COLO829 (cell line): ENCODE data around the gene EEF1A2.

Source experiments
- DNase-seq: peaks from one replicate; pipeline ENCODE4 v3.0.0; 2012; ENCODE audit warnings: low spot score

The EEF1A2 gene

DNA sequence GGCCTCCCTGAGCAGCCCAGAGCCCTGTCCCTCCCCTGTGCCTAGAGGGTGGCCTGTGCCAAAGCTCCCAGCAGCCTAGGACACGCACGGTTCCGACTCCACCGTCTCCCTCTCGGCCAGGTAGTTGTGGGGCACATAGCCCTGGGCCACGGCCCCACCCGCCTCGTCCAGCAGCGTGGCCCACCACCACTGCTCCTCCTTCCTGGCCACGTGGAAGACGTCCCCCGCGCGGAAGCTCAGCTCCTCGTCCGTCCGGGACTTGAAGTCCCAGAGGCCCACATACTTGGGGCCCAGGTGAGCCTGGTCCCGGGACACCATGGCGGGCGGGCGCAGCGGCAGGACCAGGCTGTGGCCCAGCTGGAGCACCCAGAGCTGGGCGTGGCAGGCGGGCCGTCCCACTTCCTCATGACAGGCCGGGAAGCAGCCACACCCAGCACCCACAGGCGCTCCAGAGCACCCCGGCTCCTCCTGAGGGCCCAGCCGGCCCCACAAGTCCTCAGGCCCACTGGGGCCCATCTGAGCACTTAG lies 38.2 kb upstream of the EEF1A2 start, which contains the start of gene PTK6:
TSS of gene PTK6 (minus strand) at position 380 of the 528 bp plus-strand sequence. CDS start at position 318, 62 bp downstream.
- DNase-seq: peak; percentile 66

DNA sequence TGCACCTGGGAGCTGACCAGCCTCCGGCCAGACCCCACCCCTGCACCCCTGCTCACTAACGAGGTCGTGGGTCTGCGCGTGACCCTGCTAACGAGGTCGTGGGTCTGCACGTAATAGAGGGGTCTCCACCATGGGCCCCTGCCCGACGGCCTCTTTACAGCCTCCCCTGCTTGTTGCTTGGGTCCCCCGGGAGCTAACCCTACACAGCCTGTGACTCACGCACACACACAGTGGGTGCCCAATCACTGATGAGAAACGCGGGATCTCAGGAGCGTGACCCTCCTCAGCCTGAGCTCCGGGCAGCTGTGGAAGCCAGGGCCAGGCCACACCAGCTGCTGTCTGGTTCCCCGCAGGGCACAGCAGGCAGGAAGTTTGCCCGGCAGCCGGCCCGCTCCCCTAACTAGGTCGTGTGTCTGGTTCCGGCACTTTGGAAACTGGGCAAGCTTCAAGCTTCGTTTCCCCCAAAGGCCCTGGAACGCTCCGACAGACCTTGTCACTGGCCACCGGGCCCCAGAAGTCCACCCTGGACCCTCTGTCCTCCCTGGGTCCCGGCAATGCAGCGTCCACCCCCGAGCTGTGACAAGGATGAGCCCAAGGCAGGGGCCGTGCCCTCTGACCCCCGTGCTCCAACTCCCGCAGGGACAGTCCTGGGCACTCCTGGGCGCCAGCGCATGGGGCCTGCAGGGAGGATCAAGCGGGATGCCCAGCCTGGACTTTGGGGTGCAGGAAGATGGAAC lies 37.5 kb upstream of the EEF1A2 start:
- DNase-seq: peak; percentile 72

DNA sequence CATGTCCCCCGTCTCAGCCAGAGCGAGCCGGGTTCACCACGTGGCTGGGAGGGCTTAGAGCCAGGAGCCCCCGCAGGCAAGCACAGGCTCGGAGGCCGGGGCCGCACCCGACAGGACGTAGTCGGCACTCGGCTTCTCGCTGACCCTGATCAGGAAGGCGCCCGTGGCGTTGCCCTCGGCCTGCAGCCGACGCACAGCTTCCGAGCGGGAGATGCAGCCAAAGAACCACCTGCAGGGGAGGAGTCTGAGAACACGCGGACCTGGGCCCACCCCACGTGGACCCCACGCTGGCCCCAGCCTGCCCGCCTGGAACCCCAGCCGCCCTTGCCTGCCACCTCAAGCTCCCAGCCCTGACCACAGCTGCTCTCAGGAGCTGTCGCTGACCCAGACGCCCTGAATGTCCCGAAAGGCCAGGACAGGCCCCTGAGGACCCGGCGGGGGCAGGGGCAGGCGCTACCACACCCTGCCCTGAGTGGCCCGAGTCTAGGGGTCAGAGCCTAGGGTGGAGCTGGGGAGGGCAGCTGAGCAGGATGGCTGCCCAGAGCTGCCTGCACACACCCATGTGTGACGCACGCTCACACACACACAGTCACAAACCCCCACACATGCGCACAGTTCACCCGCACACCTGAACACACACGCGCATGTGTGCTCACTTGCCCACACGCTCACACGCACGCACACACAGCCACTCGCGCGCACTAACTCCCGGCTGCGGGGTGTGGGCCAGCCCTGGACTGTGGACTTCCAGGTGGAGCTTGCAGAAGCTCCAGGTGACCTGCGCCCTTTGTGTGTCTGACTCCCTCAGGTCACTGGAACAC lies 36.2 kb upstream of the EEF1A2 start:
- no peak for DNase-seq

DNA sequence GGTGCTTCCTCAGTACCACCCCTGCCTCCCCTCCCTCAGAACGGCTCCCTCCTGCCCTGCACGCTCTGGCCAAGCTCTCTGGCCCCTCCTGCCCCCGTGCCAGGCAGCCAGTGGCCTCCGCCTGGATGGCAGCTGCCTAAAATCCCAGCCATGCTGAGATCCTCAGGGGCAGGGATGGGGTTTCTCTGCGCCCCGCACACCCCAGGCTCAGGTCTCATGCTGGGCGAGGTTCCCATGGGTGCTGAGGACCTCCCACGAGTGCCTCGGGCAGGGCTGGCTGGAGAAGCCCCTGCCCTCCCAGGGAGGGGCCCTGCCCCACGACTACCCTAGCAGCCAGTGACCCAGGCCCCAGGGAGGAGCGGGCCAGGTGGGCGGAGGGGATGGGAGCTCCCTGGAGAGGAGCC lies 35.5 kb upstream of the EEF1A2 start:
- no peak for DNase-seq

DNA sequence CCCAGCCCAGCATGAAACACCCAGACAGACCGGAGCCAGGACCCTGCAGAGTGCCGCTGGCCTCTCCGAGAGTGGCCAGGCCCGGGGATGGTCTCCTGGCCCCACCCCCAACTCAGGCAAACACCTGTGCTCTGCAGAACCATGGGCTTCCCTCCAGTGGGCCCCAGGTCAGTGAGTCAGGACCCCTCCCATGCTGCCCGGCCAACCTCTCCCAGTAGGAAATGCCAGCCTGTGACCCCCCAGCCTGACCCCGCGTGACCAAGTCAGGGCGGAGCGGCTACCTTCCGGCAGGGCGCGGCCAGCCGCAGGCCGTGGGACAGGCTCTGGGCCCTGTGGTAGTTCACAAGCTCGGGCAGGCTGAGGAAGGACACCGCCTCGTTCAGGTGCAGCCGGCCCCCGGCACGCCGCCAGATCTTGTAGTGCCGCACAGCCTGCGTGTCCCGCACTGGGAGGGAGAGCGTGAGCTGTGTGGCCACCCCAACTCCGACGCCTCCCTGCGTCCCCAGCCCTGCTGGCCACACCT lies 35.0 kb upstream of the EEF1A2 start:
- DNase-seq: no peak

DNA sequence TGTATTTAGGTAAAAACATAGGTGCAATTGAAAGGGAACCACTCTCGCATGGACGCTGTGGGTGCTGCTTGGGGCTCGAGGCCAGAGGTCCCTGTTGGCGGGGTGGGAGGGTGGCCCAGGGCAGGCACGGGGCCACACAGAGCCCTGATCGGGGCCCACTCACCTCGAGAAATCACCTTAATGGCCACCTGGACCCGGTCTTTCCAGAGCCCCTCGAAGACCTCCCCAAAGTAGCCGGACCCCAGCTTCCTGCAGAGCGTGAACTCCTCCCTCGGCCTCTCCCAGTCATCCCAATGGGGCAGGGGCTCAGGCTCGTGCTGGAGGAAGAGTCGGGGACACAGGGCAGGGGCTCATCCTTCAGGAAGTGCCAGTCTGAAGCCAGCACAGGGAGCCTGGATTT lies 34.5 kb upstream of the EEF1A2 start:
- DNase-seq: no peak

DNA sequence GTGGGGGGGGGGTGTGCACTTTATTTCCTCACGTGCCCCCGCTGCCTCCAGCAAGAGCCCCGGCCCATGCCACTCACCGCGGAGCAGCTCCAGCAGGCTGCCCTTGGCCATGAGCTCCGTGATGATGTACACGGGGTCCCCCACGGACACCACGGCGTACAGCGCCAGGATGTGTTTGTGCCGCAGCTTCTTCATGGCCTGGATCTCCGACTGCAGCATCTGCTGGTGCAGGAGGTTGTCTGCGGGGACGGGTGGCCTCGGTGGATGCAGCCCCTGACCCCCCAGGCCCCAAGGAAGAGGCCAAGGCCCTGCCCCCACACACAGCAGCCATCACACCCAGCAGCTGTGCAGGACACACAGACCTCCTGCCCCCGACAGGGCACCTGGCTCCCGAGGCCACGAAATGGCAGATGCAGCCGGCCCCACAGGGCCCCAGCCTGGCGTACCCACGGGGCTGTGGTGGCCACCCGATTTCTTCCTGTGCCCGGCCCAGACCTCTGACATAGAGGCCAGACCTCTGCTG lies 33.6 kb upstream of the EEF1A2 start:
- DNase-seq: no peak

DNA sequence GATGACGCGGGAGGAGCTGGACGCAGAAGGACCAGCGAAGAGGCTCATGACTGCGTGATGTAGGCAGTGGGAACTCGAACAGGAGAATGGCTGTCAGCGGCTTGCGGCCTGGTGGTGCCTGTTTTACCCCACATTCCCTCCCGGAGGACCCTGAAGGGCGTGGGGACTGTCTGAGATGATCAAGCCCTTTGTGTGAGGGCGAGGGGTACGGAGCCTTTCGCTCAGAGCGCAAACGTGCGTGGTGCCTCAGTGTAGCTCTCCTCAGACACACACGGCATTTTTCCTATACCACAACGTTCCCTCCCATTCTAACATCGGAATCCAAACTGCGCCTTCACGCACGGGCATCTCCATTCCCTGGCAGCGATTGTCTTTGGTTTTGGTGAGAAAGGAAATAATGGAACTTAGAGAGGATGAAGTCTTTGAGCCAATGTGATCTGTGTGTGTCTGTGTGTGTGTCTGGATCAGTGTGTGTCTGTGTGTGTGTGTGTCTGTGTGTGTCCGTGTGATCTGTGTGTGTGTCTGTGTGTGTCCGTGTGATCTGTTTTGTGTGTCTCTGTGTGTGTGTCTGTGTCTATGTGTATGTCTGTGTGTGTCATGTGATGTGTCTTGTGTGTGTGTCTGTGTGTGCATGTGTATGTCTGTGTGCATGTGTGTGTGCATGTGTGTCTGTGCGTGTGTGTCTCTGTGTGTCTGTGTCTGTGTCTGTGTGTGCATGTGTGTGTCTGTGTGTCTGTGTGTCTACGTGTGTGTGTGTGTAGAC lies 33.0 kb upstream of the EEF1A2 start:
- no peak for DNase-seq

DNA sequence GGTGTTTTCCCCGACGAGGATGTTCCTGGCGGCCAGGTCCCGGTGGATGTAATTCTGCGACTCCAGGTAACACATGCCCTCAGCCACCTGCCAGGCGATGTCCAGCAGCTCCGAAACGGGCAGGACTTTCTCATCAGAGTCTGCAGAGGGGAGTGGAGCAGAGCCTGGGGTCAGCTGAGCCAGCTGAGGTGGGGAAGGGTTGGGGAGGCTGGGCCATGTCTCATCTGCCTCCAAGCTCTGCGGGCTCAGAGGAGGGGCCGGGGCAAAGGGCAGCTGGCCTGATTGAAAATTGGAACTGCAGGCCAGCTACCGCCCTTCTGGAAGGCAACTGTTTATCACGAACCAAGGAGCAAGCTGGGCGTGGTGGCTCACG lies 31.9 kb upstream of the EEF1A2 start:
- no peak for DNase-seq

DNA sequence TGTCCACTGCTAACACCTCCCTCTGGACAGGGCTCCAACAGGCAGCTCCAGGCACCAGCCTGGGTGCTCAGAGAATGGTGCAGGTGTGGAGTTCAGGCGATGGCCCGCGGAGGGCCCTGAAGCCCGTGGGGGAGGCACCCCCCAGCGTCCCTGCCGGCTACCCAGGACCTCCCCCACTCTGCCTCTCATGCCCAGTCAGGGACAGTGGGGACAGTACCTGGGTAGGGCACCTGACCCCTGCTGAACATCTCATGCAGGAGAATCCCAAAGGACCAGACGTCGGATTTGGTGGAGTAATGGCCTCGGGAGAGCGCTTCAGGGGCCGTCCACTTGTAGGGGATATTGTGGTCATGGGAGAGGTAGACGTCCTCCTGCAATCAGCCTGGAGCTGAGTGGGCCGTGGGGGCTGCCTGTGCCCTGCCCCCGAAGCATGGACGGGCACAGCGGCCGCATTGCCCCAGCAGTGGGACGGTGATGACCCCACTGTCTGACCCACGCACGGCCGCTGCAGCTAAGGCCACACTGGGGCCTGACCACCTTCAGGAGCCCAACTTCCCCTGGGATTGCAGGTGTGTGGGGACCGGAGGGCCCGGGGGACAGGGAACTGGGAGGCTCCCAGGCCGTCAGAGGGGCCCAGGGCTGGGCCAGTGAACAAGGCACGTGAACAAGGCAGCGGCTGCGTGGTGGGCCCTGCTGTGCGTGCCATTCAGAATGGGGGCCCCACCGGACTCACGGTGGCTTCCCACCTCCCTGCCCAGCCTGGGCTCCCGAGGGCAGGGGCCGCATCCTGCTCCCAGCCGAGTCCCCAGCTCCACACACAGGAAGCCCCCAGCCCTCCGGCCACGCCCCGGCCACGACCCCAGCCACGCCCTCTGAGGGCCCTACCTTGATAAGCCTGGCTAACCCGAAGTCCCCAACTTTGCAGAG lies 31.2 kb upstream of the EEF1A2 start:
- DNase-seq: no peak

DNA sequence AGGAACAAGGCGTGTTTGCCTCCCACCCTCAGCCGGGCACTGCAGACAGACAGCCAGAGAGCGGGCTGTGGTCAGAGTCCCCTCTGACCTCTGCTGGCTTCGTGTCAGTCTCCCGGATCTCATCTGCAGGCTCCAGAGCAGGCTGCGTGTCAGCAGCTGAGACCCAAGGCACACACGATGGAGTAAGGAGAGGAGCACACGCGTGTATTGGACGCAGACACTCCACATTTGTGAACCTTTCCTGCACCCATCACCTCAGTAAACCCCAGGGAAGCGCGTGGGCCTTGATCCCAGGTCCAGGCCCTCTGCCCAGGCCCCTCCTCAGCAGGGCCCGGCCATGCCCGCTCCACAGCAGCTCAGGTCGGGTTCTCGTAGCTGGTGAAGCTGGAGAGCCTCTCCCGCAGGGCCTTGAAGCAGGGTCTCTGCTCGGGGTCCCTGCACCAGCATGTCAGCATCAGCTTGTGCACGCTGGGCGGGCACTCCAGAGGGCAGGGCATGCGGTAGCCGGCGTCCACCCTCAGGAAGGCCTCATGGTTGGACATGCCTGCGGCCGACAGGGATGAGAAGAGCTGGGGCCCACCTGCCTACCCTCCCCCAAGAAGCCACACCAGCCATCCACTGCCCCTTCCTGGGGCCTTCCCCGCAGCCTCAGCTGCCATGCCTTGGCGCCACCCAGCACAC lies 30.4 kb upstream of the EEF1A2 start:
- DNase-seq: no peak

DNA sequence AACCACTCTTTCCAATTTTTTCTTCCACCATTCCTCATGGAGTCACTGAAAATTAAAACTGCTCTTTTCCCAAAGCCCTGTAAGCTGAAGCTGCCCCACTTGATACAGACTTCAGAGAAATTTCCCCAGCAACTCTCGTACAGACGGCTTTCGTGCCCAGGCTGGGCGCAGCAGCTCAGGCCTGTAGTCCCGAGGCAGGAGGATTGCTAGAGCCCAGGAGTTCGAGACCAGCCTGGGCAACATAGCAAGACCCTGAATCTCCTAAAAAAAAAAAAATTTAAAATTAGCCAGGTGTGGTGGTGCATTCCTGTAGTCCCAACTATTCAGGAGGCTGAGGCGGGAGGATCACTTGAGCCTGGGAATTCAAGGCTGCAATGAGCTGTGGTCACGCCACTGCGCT lies 28.3 kb upstream of the EEF1A2 start:
- no peak for DNase-seq

DNA sequence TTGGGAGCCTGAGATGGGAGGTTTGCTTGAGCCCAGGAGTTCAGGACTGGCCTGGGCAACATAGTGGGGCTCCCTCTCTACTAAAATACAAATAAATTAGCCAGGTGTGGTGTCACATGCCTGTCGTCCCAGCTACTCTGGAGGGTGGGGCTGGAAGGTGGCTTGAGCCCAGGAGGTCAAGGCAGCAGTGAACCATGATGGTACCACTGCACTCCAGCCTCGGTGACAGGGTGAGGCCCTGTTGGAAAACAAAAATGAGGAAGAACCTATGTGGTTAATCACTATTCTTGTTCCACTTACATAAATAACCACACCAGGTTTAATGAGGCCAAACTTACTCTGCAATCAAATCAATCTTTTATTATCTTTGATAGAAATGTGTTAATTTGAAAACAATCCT lies 27.1 kb upstream of the EEF1A2 start:
- DNase-seq: no peak

DNA sequence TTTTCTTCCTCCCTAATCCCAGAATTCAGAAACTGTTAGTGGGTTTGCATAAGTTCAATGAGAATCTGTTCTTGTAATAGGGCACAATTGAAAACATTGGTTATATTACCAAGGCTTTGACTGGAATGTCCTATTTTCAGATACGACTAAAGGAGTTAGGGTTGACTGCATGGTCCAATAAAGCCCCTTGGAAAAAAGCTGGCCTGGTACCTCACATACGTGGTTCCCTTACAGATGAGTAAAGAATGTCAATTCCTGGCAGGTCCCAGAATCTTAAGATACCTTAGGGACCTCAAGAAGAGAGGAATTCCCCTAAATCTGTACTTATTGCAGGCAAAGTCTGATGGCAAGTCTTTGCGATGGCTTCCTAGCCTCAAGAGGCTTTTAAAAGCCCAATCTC lies 26.3 kb upstream of the EEF1A2 start:
- DNase-seq: no peak

DNA sequence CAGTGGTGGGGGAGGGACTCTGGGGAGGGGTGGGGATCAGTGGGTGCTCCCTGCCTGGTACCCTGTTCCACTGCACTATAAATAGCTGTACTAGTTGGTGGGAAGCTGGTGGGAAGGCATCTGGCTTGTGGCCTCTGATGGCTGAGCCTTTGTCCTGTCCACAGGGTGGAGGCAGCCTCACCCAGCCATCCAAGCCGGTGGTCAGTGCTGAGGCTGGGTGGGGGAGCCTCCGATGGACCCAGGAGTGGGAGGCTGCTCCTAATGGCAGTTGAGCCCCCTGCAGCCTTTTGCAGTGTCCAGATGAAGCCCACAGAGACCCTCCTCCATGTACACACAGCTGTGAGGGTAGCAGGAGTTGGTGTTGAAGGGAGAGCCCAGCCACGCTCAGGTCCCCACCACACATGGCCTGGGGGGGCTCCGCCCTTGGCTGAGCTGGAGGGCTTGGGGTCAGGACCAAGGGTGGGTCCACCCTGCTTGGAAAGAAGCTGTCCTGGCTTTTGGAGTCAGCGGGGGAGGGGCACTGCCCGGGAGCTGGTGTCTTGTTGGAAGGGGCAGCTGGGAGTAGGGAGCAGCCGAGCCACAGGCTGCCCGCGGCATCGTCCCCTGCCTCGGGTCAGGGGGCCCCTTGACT lies 24.2 kb upstream of the EEF1A2 start:
- no peak for DNase-seq

DNA sequence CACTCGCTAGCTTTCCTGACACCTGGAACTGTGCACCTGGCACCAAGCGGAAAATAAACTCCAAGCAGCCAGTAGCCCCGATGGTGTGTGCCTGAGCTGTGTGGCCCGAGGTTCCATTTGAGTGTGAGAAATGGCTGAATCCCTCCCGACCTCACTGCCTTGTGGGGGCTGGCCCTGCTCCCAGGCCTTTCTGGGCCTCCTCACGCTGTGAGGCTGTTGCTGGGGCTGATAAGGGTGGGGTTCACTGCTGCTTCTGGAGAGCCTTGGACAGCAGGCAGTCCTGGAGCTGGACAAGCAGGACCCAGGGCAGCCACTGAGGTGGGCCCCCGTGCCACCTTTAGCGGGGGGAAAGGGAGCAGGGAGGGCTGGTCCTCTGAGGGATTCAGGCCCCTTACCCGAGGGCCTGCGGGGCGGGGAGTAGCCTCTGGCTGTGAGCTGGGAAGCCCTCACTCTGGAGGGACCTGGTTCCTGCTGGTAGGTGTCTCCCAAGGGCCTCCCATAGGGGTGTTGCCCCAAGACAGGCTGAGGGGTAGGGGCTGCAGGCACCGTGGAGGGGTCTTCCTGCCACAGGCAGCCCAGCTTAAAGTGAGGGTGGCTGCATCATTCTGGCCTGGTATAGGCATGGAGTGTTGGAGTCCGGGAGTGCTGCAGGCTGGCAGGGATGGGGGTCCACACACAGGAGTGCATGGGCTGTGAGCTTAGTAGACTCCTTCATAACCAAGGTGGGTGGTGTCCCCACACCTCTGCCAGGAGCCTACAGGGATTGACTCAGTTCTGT lies 23.4 kb upstream of the EEF1A2 start:
- no peak for DNase-seq

DNA sequence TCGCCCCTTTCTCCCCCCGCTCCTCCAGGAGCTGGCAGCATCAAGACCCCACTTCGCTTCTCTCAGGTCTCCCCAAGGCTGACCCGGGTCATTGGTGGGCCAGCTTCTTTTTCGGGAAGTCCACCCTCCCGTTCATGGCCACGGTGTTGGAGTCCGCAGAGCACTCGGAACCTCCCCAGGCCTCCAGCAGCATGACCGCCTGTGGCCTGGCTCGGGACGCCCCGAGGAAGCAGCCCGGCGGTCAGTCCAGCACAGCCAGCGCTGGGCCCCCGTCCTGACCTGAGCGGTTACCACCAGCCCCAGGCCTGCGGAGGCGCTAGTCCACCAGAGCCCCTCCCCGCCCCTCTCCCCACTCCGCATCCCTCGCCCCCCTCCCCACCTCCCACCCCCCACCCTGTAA lies 22.7 kb upstream of the EEF1A2 start:
- no peak for DNase-seq

DNA sequence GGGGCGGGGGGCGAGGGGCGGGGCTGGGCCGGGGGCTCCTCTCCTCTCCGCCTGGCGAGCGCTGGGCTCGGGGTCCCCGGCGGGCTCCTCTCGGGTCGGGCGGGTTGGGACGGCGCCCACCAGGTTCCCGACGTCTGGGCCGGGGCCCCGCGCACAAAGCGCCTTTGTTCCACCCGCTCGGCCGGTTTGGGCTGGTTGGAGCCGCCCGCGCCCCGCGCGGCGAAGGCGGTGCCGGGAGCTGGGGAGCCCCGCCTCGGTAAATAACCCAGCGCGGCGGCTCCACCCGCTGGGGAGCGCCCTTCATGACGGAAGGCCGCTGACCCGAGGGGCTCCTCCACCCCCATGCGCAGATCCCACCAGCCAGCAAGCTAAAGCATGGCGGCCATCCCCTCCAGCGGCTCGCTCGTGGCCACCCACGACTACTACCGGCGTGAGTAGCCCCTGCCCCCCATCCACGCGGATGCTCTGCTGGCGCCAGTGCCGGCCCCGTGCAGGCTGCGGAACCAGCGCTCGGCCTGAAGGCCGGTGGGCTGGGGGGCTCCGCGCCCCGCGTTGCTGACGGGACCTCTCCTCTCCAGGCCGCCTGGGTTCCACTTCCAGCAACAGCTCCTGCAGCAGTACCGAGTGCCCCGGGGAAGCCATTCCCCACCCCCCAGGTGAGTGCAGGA lies 22.2 kb upstream of the EEF1A2 start:
- DNase-seq: peak; percentile 95
